ENCODE results near the gene SMYD3.

DNA sequence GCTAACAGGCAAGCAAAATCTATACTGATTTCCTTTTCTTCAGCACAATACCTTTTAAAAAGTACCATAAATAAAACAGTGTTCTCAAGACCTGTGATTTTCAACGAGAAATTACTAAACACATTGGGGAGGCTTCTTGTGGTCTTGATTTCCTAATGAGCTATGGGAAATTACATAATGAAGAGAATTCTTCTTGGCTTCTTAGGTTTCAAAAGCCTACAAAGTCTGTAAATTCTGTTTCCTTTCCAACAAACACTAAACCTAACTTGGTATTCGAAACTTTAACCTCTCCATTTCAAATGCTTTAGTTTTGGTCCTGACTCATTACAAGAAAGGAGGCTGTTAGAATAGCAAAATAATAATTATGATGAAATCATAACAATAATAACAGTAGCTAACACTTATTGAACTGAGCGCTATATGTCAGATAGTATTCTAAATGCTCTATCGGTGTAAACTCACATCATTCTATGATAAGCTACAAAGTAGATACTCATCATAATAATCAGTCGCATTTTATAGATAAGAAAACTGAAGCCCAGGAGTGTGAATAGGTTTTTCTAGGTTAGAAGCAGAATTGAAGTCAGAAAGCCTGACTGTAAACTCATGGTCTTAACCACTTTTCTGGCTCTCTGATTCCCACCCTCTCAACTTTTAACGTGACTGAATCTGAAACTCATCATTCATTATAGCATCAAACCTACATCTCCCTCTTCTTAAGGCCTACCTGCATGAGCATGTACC is 486.7 kb downstream of the SMYD3 start:
- no peak for TF ChIP-seq GATA1 (IDR thresholded peaks at IDR 0.05; ENCODE audit: low read depth, low read length)
- TF ChIP-seq POLR2A (IDR thresholded peaks at IDR 0.05; ENCODE audit: low read length) = no peak
